K562 (cell line): ENCODE measurements around the gene DCUN1D1. TPM values are rescaled to one million over a fixed set of nuclear protein-coding genes. Genes with fewer than 3 reads are reported as not detected.
A peak's percentile ranks its signal among the peaks of the same experiment; 100 is the strongest.

Experiments
- E2F3 ChIP-seq: fragments of 250-450 bp; sonication (Bioruptor Pico); IDR thresholded peaks from 2 replicates; pipeline ENCODE4 v1.4.0; 2020; ENCODE audit warnings: mild to moderate bottlenecking
- EZH2 ChIP-seq: IDR thresholded peaks from 2 replicates; pipeline ENCODE4 v1.6.1; 2012; ENCODE audit warnings: low read depth, mild to moderate bottlenecking, inconsistent platforms, low read length, borderline replicate concordance
- FUS ChIP-seq: fragments of 200-400 bp; formaldehyde crosslinking; optimal IDR thresholded peaks from 2 replicates; pipeline ENCODE3; 2017; ENCODE audit warnings: low read depth, low read length
- HLTF ChIP-seq: fragments of 450-650 bp; IDR thresholded peaks from 2 replicates; pipeline ENCODE4 v1.6.1; 2016
- NCOA4 ChIP-seq: fragments of 450-650 bp; IDR thresholded peaks from 2 replicates; pipeline ENCODE4 v1.6.1; 2018; ENCODE audit warnings: mild to moderate bottlenecking; ENCODE audit not compliant: partially characterized antibody
- NUFIP1 ChIP-seq: fragments of 450-650 bp; IDR thresholded peaks from 2 replicates; pipeline ENCODE4 v1.6.1; 2018; ENCODE audit not compliant: partially characterized antibody
- ZNF699 ChIP-seq: fragments of 250-450 bp; sonication (Bioruptor Pico); IDR thresholded peaks from 2 replicates; pipeline ENCODE4 v1.8.0; 2021; ENCODE audit warnings: mild to moderate bottlenecking, moderate library complexity; ENCODE audit not compliant: insufficient replicate concordance
- polyA plus RNA-seq, 8 experiments: library from polyadenylated mRNA; depleted of rRNA in 4 of 8; stranded (reverse) in 5 of 8; unstranded in 3 of 8; fragments of >200 nt; fragmentation: Nextera tagmentation in 2 of 8; fragmentation: Illumina TruSeq in 1 of 8; extraction: Ambion mirVana in 2 of 8; extraction: Trizol in 1 of 8; gene quantifications; 2 replicates each; pipeline versions ENCODE4 v1.2.1 to v1.2.3, GENCODE V29; 2011 to 2014; ENCODE audit warnings: inconsistent platforms in 1 of 8, missing spikeins in 1 of 8
- total RNA-seq, 7 experiments: library from RNA; depleted of rRNA in 6 of 7; stranded (reverse); fragments of >200 nt in 6 of 7; fragmentation: Illumina TruSeq in 2 of 7; extraction: Trizol in 2 of 7; gene quantifications; 2 replicates each; pipeline versions ENCODE4 v1.2.1 to v1.2.3, GENCODE V29; 2011 to 2021; ENCODE audit warnings: low replicate concordance in 1 of 7
- TF ChIP-seq, protein P1 (sequence below): fragments of 450-650 bp; IDR thresholded peaks from 2 replicates; pipeline ENCODE4 v1.6.1; 2016; ENCODE audit warnings: low read depth
- TF ChIP-seq, protein P2 (sequence below): sonication (generic); formaldehyde crosslinking; IDR thresholded peaks from 2 replicates; pipeline ENCODE4 v1.8.0; 2022; ENCODE audit warnings: missing genetic modification reagents, mild to moderate bottlenecking, borderline replicate concordance
- TF ChIP-seq, protein P3 (sequence below): fragments of 450-650 bp; IDR thresholded peaks from 2 replicates; pipeline ENCODE4 v1.6.1; 2017; ENCODE audit warnings: antibody characterized with exemption, mild to moderate bottlenecking

Gene DCUN1D1
- total and polyA plus RNA-seq, 9 of the 15 experiments (the other 6 are each of a cell fraction or from before 2014, with no cell fraction given) = 11.4 to 46.8 (median 28.2) TPM

DNA sequence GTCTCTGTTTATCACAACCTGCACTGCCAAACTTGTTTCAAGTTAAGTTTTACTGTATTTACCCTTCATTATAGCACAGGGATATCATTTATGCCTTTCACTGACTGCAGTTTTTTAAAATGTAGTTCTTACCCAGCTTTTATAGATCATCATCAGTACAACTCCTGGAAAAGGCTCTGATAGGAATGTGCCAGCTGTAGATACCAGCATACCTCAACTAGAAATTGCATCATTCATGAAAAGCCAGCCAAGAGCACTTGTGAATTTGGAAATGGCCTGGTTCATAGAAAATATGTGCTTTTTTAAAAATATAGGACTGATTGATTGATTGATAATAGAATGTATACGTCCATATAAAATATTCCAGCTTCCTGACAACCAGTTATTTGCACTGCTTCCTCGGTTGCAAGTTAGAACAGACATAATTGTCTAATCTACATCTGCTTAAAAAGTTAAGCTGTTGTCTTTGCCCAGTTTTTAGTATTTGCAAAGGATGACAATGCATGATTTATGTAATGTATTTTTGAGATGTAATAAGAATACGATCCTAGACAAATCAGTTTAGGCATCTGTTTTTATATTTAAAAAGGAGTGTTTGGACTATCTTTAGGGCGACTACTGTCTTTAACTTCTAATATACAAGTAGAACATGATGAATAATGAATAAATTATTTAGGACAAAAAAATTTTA, 58.5 kb downstream of the DCUN1D1 start (continued):
- TF ChIP-seq, protein P1, sequence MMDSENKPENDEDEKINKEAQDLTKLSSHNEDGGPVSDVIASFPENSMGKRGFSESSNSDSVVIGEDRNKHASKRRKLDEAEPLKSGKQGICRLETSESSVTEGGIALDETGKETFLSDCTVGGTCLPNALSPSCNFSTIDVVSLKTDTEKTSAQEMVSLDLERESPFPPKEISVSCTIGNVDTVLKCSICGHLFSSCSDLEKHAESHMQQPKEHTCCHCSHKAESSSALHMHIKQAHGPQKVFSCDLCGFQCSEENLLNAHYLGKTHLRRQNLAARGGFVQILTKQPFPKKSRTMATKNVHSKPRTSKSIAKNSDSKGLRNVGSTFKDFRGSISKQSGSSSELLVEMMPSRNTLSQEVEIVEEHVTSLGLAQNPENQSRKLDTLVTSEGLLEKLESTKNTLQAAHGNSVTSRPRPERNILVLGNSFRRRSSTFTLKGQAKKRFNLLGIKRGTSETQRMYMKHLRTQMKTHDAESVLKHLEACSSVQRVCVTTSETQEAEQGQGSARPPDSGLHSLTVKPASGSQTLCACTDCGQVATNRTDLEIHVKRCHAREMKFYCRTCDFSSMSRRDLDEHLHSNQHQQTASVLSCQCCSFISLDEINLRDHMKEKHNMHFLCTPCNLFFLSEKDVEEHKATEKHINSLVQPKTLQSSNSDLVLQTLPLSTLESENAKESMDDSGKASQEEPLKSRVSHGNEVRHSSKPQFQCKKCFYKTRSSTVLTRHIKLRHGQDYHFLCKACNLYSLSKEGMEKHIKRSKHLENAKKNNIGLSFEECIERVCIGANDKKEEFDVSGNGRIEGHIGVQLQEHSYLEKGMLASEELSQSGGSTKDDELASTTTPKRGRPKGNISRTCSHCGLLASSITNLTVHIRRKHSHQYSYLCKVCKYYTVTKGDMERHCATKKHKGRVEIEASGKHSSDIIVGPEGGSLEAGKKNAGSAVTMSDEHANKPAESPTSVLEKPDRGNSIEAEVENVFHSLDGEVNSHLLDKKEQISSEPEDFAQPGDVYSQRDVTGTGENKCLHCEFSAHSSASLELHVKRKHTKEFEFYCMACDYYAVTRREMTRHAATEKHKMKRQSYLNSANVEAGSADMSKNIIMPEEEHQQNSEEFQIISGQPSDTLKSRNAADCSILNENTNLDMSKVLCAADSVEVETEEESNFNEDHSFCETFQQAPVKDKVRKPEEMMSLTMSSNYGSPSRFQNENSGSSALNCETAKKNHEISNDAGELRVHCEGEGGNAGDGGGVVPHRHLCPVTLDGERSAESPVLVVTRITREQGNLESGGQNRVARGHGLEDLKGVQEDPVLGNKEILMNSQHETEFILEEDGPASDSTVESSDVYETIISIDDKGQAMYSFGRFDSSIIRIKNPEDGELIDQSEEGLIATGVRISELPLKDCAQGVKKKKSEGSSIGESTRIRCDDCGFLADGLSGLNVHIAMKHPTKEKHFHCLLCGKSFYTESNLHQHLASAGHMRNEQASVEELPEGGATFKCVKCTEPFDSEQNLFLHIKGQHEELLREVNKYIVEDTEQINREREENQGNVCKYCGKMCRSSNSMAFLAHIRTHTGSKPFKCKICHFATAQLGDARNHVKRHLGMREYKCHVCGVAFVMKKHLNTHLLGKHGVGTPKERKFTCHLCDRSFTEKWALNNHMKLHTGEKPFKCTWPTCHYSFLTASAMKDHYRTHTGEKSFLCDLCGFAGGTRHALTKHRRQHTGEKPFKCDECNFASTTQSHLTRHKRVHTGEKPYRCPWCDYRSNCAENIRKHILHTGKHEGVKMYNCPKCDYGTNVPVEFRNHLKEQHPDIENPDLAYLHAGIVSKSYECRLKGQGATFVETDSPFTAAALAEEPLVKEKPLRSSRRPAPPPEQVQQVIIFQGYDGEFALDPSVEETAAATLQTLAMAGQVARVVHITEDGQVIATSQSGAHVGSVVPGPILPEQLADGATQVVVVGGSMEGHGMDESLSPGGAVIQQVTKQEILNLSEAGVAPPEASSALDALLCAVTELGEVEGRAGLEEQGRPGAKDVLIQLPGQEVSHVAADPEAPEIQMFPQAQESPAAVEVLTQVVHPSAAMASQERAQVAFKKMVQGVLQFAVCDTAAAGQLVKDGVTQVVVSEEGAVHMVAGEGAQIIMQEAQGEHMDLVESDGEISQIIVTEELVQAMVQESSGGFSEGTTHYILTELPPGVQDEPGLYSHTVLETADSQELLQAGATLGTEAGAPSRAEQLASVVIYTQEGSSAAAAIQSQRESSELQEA = no peak
- TF ChIP-seq ZNF699 (CRISPR knock-in tag) (no peak), HLTF (no peak), EZH2 (no peak), NUFIP1 (no peak), NCOA4 (no peak), E2F3 (CRISPR knock-in tag) (no peak), FUS (no peak)
- TF ChIP-seq, protein P2, sequence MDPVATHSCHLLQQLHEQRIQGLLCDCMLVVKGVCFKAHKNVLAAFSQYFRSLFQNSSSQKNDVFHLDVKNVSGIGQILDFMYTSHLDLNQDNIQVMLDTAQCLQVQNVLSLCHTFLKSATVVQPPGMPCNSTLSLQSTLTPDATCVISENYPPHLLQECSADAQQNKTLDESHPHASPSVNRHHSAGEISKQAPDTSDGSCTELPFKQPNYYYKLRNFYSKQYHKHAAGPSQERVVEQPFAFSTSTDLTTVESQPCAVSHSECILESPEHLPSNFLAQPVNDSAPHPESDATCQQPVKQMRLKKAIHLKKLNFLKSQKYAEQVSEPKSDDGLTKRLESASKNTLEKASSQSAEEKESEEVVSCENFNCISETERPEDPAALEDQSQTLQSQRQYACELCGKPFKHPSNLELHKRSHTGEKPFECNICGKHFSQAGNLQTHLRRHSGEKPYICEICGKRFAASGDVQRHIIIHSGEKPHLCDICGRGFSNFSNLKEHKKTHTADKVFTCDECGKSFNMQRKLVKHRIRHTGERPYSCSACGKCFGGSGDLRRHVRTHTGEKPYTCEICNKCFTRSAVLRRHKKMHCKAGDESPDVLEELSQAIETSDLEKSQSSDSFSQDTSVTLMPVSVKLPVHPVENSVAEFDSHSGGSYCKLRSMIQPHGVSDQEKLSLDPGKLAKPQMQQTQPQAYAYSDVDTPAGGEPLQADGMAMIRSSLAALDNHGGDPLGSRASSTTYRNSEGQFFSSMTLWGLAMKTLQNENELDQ (CRISPR knock-in tag) = no peak
- TF ChIP-seq, protein P3, sequence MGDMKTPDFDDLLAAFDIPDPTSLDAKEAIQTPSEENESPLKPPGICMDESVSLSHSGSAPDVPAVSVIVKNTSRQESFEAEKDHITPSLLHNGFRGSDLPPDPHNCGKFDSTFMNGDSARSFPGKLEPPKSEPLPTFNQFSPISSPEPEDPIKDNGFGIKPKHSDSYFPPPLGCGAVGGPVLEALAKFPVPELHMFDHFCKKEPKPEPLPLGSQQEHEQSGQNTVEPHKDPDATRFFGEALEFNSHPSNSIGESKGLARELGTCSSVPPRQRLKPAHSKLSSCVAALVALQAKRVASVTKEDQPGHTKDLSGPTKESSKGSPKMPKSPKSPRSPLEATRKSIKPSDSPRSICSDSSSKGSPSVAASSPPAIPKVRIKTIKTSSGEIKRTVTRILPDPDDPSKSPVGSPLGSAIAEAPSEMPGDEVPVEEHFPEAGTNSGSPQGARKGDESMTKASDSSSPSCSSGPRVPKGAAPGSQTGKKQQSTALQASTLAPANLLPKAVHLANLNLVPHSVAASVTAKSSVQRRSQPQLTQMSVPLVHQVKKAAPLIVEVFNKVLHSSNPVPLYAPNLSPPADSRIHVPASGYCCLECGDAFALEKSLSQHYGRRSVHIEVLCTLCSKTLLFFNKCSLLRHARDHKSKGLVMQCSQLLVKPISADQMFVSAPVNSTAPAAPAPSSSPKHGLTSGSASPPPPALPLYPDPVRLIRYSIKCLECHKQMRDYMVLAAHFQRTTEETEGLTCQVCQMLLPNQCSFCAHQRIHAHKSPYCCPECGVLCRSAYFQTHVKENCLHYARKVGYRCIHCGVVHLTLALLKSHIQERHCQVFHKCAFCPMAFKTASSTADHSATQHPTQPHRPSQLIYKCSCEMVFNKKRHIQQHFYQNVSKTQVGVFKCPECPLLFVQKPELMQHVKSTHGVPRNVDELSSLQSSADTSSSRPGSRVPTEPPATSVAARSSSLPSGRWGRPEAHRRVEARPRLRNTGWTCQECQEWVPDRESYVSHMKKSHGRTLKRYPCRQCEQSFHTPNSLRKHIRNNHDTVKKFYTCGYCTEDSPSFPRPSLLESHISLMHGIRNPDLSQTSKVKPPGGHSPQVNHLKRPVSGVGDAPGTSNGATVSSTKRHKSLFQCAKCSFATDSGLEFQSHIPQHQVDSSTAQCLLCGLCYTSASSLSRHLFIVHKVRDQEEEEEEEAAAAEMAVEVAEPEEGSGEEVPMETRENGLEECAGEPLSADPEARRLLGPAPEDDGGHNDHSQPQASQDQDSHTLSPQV = peak; percentile 68
